CD8-positive, alpha-beta memory T cell (primary cell): ENCODE measurements around the gene LCN9. TPM values are rescaled to one million over a fixed set of nuclear protein-coding genes. Genes with fewer than 3 reads are reported as not detected.
"Not testable (repeated sequence)": the region's sequence is repeated elsewhere in the genome, so short reads cannot be mapped to it uniquely, and the experiment has no call there.

Source experiments
- CTCF ChIA-PET: fragments of 350-600 bp; sonication (Branson Sonifier 250); formaldehyde crosslinking; loops from one replicate; lab custom pipeline; 2021; ENCODE audit warnings: antibody characterized with exemption; lab: Charles Lee
- POLR2A ChIA-PET: fragments of 350-600 bp; sonication (Branson Sonifier 250); formaldehyde crosslinking; loops from one replicate; lab custom pipeline; 2021; ENCODE audit warnings: antibody characterized with exemption; lab: Charles Lee
- DNase-seq, 5 donors: peaks; one replicate each; pipeline versions ENCODE4 v3.0.0 to v3.0.0-alpha.2; 2020 to 2022; ENCODE audit warnings: mixed read lengths in 1 of 5
- H3K27ac ChIP-seq: one replicate; pipeline ENCODE4 v1.7.0; 2013; ENCODE audit warnings: low read depth, mild to moderate bottlenecking, low read length, moderate library complexity
- H3K27me3 ChIP-seq: 2 replicates; pipeline ENCODE4 v1.7.0; 2013; ENCODE audit warnings: low read length, mild to moderate bottlenecking; ENCODE audit not compliant: insufficient read depth, poor library complexity, severe bottlenecking
- H3K36me3 ChIP-seq: 2 replicates; pipeline ENCODE4 v1.7.0; 2013; ENCODE audit warnings: mild to moderate bottlenecking, low read length, moderate library complexity; ENCODE audit not compliant: insufficient read depth
- H3K4me1 ChIP-seq: 2 replicates; pipeline ENCODE4 v1.7.0; 2013; ENCODE audit warnings: mild to moderate bottlenecking, low read length, moderate library complexity; ENCODE audit not compliant: insufficient read depth
- H3K4me3 ChIP-seq: 2 replicates; pipeline ENCODE4 v1.7.0; 2013; ENCODE audit warnings: mild to moderate bottlenecking, low read length
- H3K9me3 ChIP-seq: 2 replicates; pipeline ENCODE4 v1.7.0; 2013; ENCODE audit warnings: mild to moderate bottlenecking, low read length
- H3K27ac Mint-ChIP-seq, 8 donors: one replicate each; pipeline ENCODE4 v1.8.0; 2020 to 2021; ENCODE audit warnings: mixed read lengths in 8 of 8, mild to moderate bottlenecking in 6 of 8, inconsistent platforms in 3 of 8, moderate library complexity in 3 of 8
- H3K27me3 Mint-ChIP-seq, 2 donors: one replicate each; pipeline ENCODE4 v1.8.0; 2020 to 2021; ENCODE audit warnings: mixed read lengths in 2 of 2, mild to moderate bottlenecking in 1 of 2, moderate library complexity in 1 of 2
- H3K36me3 Mint-ChIP-seq, 3 donors: one replicate each; pipeline ENCODE4 v1.8.0; 2020 to 2021; ENCODE audit warnings: mixed read lengths in 3 of 3, inconsistent platforms in 1 of 3, mild to moderate bottlenecking in 1 of 3
- H3K4me1 Mint-ChIP-seq, 3 donors: one replicate each; pipeline ENCODE4 v1.8.0; 2020 to 2021; ENCODE audit warnings: mixed read lengths in 3 of 3, inconsistent platforms in 1 of 3, mild to moderate bottlenecking in 1 of 3
- H3K4me3 Mint-ChIP-seq, 7 donors: one replicate each; pipeline ENCODE4 v1.8.0; 2020 to 2021; ENCODE audit warnings: mixed read lengths in 7 of 7, mild to moderate bottlenecking in 6 of 7, moderate library complexity in 4 of 7, inconsistent platforms in 2 of 7
- H3K9me3 Mint-ChIP-seq, 5 donors: one replicate each; pipeline ENCODE4 v1.8.0; 2020 to 2022; ENCODE audit warnings: mixed read lengths in 5 of 5, mild to moderate bottlenecking in 3 of 5, moderate library complexity in 2 of 5, inconsistent platforms in 1 of 5
- polyA plus RNA-seq: library from polyadenylated mRNA; unstranded; fragments of 300-500 nt; fragmentation: Illumina TruSeq; gene quantifications from one replicate; pipeline ENCODE4 v1.2.3, GENCODE V29; 2021
- total RNA-seq, 2 experiments: library from RNA; stranded (reverse); gene quantifications; one replicate each; pipeline ENCODE4 v1.2.3, GENCODE V29; 2021

The LCN9 gene
- total and polyA plus RNA-seq, 3 experiments from 2014 or later = not detected

DNA sequence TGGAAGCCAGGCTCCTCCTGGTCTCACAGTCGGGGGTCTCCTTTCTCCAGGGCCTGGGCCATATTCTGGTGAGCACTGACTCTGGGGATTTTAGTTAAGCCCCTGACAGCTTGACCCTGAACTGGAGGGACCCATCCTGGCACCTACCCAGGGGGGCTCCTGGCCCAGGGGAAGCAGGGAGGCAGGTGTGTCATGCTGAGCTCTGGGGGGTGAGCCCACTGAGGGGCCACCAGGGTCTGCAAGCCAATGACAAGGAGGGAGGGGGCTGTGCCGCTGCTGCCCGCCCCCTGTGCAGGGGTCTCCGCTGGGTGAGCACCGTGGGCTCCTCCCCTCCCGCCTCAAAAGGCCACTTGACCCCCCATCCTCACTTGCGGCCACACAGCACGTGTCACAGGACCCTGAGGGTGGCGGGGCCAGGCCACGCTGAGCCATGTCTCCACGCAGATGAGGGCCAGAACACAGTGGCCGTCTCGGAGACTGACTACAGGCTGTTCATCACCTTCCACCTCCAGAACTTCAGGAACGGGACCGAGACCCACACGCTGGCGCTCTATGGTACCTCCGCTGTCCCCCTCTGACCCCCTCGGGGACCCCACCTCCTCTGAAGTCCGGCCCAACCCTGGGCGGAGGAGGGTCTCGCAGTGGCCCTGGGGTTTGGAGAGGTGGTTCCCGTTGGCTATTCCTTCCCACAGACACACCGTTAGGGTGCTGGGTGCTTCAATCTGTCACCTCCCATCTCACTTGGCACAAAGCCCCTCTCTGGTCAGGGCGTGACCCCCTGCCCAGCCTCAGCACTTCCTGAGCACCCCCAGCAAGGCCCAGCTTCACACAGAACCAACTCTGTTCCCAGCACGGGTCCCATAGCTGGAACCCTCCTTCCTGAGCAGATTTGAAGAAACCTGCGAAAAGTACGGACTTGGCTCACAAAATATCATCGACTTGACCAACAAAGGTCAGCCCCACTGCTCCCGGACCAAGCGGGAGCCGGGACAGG, 2.0 kb downstream of the LCN9 start:
- Histone ChIP-seq H3K27ac (no peak overlapping the region), H3K36me3 (no peaks in the 10 kb centered on the region), H3K4me3 (no peak overlapping the region), H3K4me1 (no peaks in the 10 kb centered on the region), H3K9me3 (no peaks in the 10 kb centered on the region), H3K27me3 (no peaks in the 10 kb centered on the region)
- Mint-ChIP-seq H3K27me3 (peaks cover 4 to 7% of the 10 kb centered on the region in 2 donors), H3K27ac (peak overlapping the region in 1 of 8 donors; percentile 47), H3K36me3 (no peaks in the 10 kb centered on the region), H3K9me3 (peaks cover 0 to 2% (median 0%) of the 10 kb centered on the region in 5 donors), H3K4me1 (no peaks in the 10 kb centered on the region), H3K4me3 (no peak overlapping the region)
- ChIA-PET CTCF (no interaction called here), POLR2A (no interaction called here)
- DNase-seq = no peak

DNA sequence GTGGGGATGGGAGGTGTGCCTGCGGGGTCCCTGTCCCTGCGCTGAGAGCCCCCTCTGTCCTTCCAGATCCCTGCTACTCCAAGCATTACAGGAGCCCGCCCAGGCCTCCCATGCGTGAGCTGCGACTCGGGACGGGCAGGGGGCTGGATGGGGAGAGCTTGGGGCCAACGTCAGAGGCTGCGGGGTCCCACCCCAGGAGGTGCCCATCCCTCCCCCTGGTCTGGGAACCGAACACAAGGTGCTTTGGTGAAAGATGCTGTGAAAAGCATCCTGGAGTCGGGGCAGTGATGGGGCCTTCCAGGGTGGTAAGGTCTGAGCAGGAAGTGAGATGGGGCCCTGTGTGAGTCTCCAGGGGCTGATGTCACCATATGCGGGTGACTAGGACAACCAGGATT, 2.7 kb downstream of the LCN9 start:
- ChIA-PET CTCF (no interaction called here), POLR2A (no interaction called here)
- no peaks in the 10 kb centered on the region for H3K36me3 Mint-ChIP-seq
- no peak overlapping the region for H3K27ac ChIP-seq
- peaks cover 4 to 7% of the 10 kb centered on the region in 2 donors for H3K27me3 Mint-ChIP-seq
- no peaks in the 10 kb centered on the region for H3K4me1 ChIP-seq
- H3K4me1 Mint-ChIP-seq = no peaks in the 10 kb centered on the region
- no peak overlapping the region for H3K27ac Mint-ChIP-seq
- H3K4me3 Mint-ChIP-seq = no peak overlapping the region
- no peak overlapping the region for H3K4me3 ChIP-seq
- H3K9me3 ChIP-seq = no peaks in the 10 kb centered on the region
- no peaks in the 10 kb centered on the region for H3K36me3 ChIP-seq
- DNase-seq = no peak
- peaks cover 0 to 2% (median 0%) of the 10 kb centered on the region in 5 donors for H3K9me3 Mint-ChIP-seq
- H3K27me3 ChIP-seq = no peaks in the 10 kb centered on the region

DNA sequence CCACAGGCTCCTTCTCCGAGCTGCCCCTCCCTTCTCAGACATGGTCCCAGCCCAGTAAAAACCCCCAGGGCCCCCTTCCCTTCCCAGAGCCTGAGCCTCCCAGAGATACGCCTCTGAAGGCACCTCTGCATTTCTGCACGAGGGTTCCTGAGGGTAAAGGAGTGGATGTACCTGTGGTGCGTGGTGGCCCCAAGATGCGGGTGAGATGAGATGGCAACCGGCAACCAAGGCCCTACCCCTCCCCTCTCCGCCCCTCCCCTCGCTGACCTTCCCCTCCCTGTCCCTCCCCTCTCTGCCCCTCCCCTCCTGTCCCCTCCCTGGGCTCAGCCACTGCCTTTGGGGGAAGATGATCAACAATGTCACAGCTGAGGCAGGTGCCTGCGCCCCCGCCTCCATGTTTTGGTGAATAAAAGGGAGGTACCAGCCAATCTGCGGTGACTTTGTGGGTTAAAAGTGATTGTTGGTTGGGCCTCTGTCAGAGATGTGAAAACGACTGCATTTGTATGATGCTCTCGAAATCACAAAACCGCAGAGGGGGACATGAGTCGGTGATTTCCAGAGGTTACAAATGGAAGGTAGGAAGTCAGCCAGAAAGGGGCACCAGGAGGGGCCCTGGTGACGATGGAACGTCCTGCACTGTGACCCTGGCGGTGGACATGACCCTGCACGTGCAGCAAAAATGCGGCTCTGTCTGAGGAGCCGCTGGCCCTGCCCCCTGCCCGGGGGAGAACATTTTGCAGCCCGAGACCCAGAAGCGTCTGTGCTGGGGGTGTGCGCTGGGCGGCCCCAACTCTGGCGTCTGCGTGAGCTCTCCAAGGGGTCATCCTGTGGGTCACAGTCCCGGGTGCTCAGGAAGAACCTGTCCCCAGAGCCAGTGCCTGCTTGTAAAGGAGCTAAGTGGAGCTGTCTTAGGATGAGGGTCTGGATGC, 3.7 kb downstream of the LCN9 start:
- DNase-seq = no peak
- H3K27me3 Mint-ChIP-seq = peaks cover 4 to 8% of the 10 kb centered on the region in 2 donors

GRCh38 chr9:135667463-135668001, 4.4 kb downstream of the LCN9 start:
- Histone ChIP-seq H3K27ac (no peak overlapping the region), H3K27me3 (no peaks in the 10 kb centered on the region), H3K9me3 (no peaks in the 10 kb centered on the region), H3K4me1 (no peaks in the 10 kb centered on the region), H3K36me3 (no peaks in the 10 kb centered on the region), H3K4me3 (no peak overlapping the region)
- ChIA-PET POLR2A (no interaction called here), CTCF (no interaction called here)
- H3K27me3 Mint-ChIP-seq = peaks cover 8 to 11% of the 10 kb centered on the region in 2 donors
- H3K4me3 Mint-ChIP-seq = no peak overlapping the region
- no peaks in the 10 kb centered on the region for H3K4me1 Mint-ChIP-seq
- no peaks in the 10 kb centered on the region for H3K36me3 Mint-ChIP-seq
- no peak overlapping the region for H3K27ac Mint-ChIP-seq
- no peak for DNase-seq
- peaks cover 0 to 2% (median 0%) of the 10 kb centered on the region in 5 donors for H3K9me3 Mint-ChIP-seq

More for the DNA sequence above, 3.7 kb downstream of the LCN9 start:
- Mint-ChIP-seq H3K4me3 (no peak overlapping the region), H3K36me3 (no peaks in the 10 kb centered on the region), H3K27ac (no peak overlapping the region), H3K4me1 (no peaks in the 10 kb centered on the region), H3K9me3 (peaks cover 0 to 2% (median 0%) of the 10 kb centered on the region in 5 donors)
- no peak overlapping the region for H3K4me3 ChIP-seq
- no peaks in the 10 kb centered on the region for H3K36me3 ChIP-seq
- no peak overlapping the region for H3K27ac ChIP-seq
- CTCF ChIA-PET = no interaction called here
- no peaks in the 10 kb centered on the region for H3K9me3 ChIP-seq
- POLR2A ChIA-PET = no interaction called here
- no peaks in the 10 kb centered on the region for H3K27me3 ChIP-seq
- H3K4me1 ChIP-seq = no peaks in the 10 kb centered on the region

DNA sequence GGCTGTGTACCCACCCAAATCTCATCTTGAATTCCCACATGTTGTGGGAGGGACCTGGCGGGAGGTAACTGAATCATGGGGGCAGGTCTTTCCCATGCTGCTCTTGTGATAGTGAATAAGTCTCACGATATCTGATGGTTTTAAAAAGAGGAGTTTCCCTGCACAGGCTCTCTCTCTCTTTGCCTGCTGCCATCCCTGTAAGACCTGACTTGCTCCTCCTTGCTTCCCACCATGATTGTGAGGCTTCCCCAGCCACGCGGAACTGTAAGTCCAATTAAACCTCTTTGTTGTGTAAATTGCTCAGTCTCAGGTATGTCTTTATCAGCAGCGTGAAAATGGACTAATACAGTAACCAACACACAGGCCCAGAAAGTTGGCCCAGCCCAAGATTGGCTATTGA, 5.9 kb downstream of the LCN9 start:
- H3K9me3 ChIP-seq, H3K27ac ChIP-seq, H3K4me3 ChIP-seq, H3K27ac Mint-ChIP-seq, DNase-seq, CTCF ChIA-PET, H3K9me3 Mint-ChIP-seq, H3K4me1 Mint-ChIP-seq, POLR2A ChIA-PET, H3K36me3 Mint-ChIP-seq, H3K27me3 ChIP-seq, H3K36me3 ChIP-seq, H3K4me1 ChIP-seq, H3K4me3 Mint-ChIP-seq: not testable (repeated sequence)
- H3K27me3 Mint-ChIP-seq = peaks cover 8 to 11% of the 10 kb centered on the region in 2 donors

DNA sequence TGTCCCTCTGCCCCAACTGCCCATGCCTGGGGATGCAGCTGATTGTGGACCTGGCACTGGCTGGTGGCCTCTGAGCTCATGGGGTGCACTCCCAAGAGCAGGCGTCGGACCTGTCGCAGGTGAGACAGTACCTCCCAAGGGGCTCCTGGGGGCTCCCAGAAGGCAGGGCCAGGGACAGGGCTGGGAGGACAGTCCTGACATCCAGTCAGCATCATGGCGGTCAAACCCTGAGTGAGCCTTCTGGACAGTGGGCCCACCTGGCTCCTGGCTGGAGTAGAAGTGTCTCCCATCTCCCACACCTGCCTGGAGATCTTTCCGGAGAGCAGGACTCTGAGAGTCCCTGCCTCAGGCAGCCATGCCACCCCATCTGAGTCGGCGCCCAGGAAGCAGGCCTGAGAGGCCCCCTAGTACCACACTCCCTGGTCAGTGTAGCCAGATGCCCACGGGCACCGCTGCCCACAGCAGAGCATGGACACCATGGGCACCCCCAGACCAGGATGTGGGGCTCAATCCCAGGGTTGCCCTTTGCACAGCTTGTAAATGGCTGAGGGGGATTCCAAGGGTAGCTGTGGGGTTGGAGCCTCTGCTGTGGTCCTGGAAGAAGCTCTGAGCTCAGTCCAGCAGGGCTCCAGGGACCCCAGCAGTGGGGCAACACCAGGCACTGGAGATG, 6.6 kb downstream of the LCN9 start:
- Mint-ChIP-seq H3K9me3 (peaks cover 0 to 2% (median 0%) of the 10 kb centered on the region in 5 donors), H3K36me3 (no peaks in the 10 kb centered on the region), H3K4me3 (no peak overlapping the region), H3K27me3 (peaks cover 8 to 11% of the 10 kb centered on the region in 2 donors), H3K27ac (no peak overlapping the region), H3K4me1 (no peaks in the 10 kb centered on the region)
- ChIA-PET POLR2A (no interaction called here), CTCF (no interaction called here)
- Histone ChIP-seq H3K36me3 (no peaks in the 10 kb centered on the region), H3K4me3 (no peak overlapping the region), H3K27me3 (no peaks in the 10 kb centered on the region), H3K27ac (no peak overlapping the region), H3K9me3 (no peaks in the 10 kb centered on the region), H3K4me1 (no peaks in the 10 kb centered on the region)
- peak in 1 of 5 donors; percentile 31 for DNase-seq

- POLR2A ChIA-PET = no interaction called here
Measured at GRCh38 chr9:135670721-135671590, 7.8 kb downstream of the LCN9 start.

More at GRCh38 chr9:135670721-135671590, 7.8 kb downstream of the LCN9 start:
- no peaks in the 10 kb centered on the region for H3K27me3 ChIP-seq
- Mint-ChIP-seq H3K9me3 (peaks cover 0 to 2% (median 0%) of the 10 kb centered on the region in 5 donors), H3K27ac (no peak overlapping the region), H3K27me3 (peaks cover 8 to 11% of the 10 kb centered on the region in 2 donors), H3K4me1 (no peaks in the 10 kb centered on the region), H3K36me3 (no peaks in the 10 kb centered on the region), H3K4me3 (no peak overlapping the region)
- no peak overlapping the region for H3K4me3 ChIP-seq
- DNase-seq = peak in 1 of 5 donors; percentile 37
- no peaks in the 10 kb centered on the region for H3K36me3 ChIP-seq
- H3K4me1 ChIP-seq = no peaks in the 10 kb centered on the region
- H3K27ac ChIP-seq = no peak overlapping the region
- H3K9me3 ChIP-seq = no peaks in the 10 kb centered on the region
- CTCF ChIA-PET = no interaction called here
